IPS-11a (cell line): ENCODE results near the gene BAHCC1.

Experiments used
- H3K4me3 ChIP-seq: one replicate; pipeline ENCODE4 v1.5.1; 2013; ENCODE audit warnings: low read depth, low read length, control low read depth

Gene BAHCC1

DNA sequence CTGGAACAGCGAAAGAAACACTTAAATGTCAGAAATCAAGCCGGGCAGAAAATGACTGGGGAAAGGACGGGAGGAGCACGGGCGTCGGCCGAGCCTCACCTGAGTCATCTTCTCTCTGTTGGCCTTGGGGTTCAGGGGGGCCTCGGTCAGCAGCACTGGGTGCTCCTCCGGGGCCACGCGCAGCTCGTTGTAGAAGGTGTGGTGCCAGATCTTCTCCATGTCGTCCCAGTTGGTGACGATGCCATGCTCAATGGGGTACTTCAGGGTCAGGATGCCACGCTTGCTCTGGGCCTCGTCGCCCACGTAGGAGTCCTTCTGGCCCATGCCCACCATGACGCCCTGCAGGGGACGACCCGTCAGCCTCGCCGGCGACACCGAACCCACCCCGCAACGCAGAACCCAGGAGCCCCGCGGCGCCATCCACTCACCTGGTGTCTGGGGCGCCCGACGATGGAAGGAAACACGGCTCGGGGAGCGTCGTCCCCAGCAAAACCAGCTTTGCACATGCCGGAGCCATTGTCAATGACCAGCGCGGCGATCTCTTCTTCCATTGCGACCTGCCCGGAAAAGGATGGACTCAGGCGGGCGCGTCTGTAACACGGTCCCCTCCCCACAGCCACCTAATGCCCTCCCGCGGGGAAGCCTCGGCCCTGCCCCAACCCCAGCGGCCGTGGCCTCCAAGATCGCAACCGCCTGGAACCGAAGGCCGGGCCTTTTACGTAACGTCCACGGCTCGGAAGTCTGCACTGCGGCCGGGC, 116.7 kb downstream of the BAHCC1 start:
- peak overlapping the region; percentile 94 for H3K4me3 ChIP-seq

- H3K4me3 ChIP-seq, result peak within 1 kb of the TSS; percentile 94
These were observed 117.5 kb downstream of the BAHCC1 start, which contains the start of gene ACTG1 for GRCh38 chr17:81512562-81513371. TSS of gene ACTG1 (minus strand) at chr17:81512799. CDS start at chr17:81512354, 445 bp downstream.

DNA sequence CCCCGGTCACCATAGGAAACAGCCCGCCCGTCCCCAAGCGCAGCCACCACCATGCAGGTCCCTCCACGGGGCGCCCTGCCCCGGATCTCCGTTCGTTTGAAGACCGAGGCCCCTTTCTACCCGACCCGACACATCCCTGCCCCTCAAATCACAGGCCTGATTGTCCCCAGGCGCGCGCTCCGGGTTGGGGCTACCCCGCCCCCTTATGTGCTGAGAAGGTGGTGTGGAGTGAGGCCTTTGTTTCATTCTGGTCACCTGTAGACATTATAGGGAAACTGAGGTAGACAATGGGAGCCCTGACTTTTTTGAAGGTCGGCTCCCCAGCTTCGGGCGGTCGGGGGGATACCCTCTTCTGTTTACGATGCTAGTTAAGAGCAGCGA, 118.1 kb downstream of the BAHCC1 start:
- peak overlapping the region; percentile 56 for H3K4me3 ChIP-seq

GRCh38 chr17:81513753-81514488, 118.7 kb downstream of the BAHCC1 start:
- H3K4me3 ChIP-seq, result peak overlapping the region; percentile 56

- peak overlapping the region; percentile 56 for H3K4me3 ChIP-seq
These were observed 119.2 kb downstream of the BAHCC1 start for GRCh38 chr17:81514489-81514738.

DNA sequence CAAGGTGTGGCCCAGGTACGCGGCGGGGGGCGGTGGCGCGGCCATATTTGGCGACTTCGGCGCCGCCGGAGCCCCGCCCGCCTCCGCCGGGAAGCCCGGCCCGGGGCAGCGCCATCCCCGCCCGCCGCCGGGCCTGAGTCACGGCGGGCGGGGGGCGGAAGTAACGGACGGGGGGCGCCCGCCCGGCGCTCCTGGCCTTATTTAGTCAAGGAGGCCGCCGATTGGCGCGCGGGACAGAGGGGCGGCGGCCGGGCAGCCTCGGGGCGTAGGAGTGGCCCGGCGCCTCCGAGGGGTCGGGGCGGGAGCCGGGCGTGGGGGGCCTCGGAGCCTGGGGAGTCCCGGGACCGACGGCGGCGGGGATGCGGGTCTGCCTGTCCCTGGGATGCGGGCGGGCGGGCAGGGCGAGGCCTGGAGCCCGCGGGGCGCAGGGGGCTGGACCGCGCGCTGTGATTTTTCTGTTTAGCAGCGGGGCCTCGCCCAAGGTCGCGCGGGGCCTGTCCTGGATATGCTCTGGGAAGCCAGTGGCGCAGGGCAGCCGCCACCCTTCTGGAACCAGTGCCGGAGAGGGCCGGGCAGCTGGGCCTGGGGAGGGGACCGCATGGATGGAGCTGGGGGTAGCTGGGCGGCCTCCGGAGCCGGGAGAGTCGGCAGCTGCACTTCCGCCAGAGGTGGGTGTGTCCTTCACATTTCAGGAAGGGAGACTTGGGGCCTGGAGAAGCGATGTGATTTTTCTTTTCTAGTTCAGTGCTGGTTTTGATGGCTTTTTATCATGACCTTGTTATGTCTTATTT, 119.7 kb downstream of the BAHCC1 start:
- peak overlapping the region; percentile 69 for H3K4me3 ChIP-seq

DNA sequence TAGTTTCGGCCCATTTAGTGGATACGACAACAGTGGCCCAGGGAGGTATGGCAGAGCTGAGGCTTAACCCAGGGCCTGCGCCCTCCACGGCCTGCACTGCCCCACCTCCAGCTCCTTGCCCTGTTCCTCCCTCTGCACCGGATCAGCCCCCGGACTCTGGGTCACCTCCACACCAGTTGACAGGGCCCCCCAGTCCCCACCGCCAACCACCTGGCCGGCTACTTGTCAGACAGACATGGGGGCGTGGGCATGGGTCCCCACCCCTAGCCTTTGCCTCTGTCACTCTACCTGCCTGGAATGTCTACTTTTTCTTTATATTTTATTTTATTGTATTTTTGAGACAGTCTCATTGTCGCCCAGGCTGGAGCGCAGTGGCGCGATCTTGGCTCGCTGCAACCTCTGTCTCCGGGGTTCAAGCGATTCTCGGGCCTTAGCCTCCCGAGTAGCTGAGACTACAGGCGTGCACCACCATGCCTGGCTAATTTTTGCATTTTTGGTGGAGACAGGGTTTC, 120.3 kb downstream of the BAHCC1 start:
- H3K4me3 ChIP-seq, result peak overlapping the region; percentile 69
